ENCODE data around the gene DSC1.
"Not testable (repeated sequence)": the region's sequence is repeated elsewhere in the genome, so short reads cannot be mapped to it uniquely, and the experiment has no call there.

Gene DSC1

DNA sequence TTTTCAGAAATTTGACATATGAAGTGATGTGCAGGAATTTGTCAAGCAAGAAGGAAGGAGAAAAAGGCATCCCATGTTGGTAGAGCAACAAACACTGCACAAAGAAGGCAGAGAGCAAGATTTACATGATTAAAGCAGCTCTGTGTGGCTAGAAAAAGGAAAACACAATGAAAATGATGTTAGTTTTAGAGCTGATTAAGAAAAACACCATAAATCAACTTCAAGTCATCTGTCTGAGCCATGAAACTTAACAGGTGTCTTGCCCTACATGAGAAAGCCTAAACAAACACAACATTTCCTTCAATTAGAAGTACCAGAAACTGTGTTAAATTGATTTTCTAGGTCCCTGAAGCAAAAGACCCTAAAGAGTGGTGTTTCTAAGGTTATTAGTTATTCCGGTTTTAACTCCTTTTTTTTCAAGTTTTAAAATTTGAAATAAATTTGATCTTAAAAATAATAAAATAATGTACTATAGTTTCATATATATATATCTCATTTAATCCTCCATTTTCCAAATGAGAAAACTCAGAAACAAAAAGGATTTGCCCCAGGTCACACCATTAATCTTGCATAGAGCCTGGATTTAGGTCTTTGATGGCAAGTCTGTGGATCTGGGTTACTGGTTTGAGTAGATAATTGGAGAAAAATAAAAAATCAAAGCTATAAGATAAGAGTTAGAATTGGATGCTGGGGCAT is 8.6 kb upstream of the DSC1 start:
- no peak for DNase-seq (ENCODE audit: low spot score)

DNA sequence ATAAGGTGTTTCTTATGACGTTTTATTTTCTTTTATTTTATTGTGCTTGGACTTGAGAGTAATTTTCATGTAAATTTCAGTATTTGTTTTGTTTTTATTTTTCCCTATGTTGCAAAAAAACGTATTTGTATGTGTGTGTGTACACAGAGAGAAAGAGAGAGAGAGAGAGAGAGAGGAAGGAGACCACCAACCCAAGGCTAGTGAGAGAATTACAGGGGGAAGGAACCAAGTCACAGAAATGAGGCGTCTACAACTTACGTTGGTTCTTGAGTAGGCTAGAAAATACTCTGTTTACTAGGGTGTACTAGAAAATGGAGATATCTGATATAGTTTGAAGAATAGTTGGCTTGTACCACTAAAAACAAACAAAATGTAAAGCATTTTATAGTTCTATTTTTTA is 7.7 kb upstream of the DSC1 start:
- no peak for DNase-seq (ENCODE audit: low spot score)

DNA sequence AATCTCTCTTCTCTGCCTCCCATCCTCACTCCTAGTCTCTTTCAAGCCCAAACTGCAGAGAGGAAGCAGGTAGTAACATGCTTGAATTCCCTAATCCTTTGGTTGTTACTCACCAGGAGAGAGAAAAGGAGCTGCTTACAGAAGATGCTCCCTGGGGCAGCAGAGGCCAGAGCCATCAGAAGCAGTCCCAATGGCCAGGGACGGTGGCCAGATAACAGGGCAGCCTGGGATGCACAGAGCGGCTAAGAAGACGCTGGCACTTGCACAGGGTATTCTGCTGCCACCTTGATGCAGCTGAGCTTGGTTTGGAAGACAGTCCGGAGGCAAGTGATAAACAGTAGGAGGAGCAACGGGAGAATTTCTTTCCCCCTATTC is 250 bp downstream of the DSC1 start:
- DNase-seq (ENCODE audit: low spot score): no peak

DNA sequence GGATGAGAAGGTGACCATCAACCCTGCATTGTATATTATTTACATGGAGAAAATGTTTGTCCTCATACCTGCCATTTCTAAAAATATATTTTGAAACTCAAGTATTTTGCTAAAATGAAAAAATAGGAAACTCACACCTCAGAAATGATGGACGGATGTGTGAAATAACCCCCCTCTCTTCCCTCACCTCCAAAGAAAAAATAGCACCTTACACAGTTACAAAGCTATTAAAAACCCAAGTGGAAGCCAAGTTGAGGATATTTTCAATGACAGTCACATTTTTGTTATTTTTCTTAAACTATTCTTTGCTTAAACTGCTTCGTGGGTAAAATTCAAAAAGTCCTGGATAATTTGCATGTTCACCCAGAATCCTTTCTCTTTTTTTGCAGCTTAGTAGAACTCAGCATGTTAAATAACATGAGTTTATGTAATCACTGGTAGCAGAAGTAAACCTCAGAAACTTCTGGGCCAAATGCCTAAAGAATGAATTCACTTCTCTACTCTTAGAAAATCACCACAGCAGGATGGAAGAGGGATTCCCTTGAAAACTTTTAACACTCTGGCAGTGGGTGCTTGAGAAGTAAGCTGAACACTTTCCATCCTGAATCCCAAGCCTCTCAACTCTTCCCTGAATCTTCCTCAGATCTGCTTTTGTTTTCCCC is 768 bp downstream of the DSC1 start:
- no peak for DNase-seq (ENCODE audit: low spot score)

DNA sequence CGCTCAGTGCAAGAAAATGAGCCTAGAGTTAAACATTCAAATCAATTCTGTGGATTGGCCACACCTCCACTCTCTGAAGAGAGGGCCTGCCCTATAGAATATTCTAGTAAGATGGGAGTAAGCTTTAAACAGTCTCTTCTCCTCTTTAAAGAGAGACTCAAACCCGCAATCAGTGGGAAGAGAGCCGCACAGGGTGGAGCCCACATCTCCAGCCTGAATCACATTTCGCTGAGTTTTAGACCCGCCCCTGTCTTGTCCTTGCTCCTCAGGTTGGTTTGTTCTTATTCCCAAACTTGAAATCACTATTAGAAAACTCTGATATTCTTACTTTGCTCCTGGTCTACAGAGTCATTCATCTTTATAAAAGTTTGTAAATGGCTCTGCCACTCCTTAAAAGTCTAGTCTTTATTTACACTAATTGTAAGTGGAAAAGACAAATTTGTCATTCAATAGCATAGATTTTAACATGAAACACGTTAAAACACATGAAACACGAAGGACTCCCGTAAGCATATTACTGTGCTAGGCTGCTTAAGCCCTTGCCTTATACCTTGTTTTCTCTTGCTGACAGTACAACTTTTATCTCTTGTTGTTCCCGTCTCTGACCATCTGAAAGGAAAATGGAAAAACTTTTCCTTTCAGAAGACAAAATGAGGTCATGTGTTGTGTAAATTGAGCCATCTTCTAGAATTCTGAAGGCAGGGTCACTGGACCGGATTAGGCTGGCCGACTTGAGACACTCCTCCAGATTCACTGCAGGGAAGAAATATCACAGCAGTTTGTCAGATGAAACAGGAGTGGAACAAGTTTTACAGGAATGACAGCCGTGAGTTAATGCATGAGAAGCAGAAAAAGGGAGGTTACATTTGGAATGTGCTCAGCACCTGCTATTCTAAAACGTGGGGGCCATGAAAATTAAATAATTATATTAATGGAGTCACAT is 5.6 kb downstream of the DSC1 start:
- no peak for DNase-seq (ENCODE audit: low spot score)

DNA sequence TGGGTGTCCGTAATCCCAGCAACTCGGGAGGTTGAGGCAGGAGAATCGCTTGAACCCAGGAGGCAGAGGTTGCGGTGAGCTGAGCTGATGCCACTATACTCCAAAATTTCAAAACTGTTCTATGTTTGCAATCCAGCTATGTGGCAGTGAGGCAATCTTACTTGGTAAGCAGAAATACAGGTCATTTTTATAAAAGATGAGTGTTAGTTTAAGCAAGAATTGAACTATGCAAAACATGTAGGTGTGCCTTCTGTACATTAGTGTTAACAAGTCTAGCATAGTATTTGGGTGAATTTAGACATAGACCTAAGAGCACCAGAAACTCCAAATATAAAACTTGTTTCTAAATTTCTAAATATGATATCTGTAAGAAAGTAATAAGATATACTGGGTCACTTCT is 7.2 kb downstream of the DSC1 start:
- DNase-seq (ENCODE audit: low spot score): no peak

DNA sequence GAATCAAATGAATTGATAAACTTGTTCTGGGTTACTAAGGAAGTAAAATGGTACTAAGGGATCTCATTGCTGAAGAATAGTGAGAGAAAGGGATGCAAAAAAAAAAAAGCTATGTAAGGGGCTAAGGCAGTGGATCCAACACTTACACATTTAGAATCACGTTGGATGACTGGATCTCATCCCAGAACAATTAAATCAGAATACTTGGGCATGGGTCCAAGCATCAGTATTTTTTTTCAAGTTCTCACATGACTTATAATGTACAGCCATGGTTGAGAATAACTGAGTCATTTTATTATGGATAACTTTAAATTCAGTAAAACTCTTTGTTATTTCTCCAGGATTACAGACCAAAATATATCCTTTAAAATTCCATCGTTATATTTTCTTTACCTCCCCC is 8.5 kb downstream of the DSC1 start:
- DNase-seq (ENCODE audit: low spot score): no peak

DNA sequence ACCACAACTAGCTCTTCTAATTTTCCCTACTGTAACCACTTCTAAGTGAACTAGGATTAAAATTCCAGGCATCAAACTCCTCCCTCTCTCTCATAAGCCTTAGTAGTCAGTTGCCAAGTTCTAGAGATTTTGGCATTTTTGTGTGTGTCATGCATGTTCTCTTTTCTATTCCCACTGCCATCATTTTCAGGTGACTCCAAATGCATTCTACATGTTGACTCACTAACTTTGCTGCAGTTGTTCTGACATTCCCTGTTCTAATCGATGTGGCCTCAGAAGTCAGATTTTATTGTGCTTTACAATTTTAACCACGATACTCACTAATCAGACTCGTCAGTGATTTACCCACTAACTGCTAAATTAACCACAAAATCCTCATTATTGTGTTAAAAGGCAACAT is 13.3 kb downstream of the DSC1 start:
- DNase-seq (ENCODE audit: low spot score): no peak

DNA sequence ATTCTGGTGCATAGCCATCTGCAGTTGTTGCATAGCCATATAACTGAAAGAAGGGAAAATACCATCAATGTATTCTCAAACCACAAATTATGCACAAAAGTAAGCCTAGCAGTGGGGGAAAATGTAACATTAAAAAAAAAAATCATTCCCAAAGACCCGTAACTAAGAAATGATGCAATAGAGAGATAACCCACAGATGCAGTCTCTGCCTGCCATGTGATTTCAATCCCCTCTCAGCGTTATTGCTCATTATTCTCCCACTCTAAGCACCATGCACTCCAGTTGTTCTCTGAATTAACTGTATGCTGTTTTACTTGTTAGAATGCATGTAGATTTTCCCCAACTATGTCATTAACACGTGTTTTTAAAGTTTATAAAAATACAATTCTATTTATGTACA is 14.1 kb downstream of the DSC1 start:
- DNase-seq (ENCODE audit: low spot score): no peak

DNA sequence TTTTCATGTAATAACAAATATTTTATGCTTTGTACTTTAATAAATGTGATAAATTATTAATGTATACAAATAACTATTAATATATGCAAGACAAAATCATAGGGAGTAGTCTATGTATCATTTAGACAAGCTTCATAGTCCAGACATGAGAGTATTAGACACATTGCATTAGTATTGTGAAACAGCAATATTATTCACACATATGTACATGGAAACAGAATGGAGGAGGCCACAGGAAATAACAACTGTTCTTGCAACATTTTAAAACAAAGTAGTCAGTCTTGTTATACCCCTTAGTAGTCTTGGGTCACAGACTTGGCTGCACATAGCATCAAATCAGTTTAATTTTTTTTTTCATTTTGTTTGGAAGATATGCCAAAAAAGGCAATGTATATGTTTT is 15.8 kb downstream of the DSC1 start:
- no peak for DNase-seq (ENCODE audit: low spot score)

DNA sequence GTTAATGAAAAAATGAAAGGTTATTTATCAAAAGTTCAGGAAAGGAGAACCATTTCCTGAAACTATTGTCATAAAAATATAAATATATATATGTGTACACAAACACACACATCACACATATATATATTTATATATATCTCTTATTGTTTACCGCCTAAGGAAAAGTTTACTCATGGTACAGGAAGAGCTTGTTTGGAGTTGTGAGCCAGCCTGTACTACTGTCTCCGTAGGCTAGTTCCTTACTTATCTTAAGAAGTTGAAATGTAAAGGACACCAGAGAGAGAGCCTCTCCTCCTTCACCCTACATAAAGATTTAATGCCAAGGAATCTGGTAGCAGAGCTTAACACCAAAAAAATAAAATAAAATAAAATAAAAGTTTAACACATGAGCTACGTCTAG is 19.6 kb downstream of the DSC1 start:
- DNase-seq (ENCODE audit: low spot score): no peak

DNA sequence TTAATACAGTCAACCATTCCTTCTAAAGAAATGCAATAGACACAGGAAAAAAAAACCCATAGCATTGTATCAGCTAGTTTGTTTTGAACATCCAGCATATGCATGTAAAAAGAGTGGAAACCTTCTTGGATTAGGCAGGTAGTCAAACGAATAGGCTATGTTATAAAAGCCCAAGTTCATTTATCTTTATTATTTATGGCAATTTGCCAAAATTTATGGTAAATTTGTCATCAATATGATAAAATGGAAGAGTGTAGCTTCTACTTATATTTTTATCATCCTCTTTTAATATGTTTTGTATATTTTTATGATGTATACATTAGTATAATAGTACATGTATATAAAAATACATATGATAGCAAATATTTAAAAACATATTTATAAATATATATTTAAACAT is 23.9 kb downstream of the DSC1 start:
- DNase-seq (ENCODE audit: low spot score): no peak

DNA sequence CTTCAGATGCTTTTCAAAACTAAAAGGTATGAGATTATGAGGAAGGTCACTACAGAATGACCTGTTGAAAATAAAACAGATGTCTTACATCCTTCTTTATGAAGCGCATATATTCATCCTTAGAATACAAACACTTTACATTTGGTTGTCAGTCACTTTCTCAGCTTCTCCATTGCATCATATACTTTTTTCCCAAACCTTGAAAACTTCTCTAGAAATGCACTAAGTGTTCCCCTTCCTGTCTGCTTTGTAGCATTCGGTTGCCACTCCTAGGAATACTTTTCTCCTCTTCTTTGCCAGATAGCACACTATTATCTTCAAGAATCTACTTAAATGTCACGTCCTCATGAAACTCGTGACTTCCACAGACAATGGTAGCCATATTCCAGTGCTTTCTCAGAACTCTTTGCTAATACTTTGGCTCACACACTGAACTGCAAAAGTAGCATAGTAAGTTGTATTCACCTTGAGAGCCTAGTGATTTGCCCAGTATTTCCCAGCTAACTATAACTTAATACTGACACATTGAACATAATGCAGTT is 27.6 kb downstream of the DSC1 start:
- DNase-seq (ENCODE audit: low spot score): no peak

DNA sequence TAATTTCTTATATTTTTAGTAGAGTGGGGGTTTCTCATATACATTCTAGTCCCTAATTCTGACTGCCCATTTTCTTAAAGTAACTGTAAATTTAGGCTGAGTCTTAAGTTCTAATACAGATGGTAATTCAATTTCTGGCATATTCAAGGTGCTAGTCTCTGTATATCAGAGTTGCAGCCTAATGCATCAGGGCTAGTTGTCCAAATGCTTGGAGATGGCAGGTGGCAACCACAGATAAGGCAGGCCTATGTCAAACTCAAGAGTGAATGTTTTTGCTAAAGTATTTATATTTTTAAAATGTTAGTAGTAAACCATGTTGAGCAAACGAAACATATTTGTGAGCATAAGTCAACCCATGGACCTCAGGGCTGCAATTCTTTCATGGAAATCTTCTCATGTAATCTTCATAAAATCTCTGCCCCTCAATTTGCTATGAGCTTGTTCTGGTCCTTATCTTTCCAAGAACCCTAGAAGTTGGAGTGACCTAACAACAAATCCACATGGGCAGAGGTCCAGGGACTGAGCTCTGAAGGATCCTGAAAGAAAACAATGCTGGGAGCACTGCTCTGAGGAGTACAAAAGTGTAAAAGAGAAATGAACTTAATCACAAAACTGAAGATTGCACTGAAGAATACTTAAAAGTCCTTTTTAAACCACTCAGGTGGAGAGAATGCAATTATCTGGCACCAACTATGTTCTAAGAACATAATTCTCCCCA is 33.1 kb downstream of the DSC1 start:
- DNase-seq (ENCODE audit: low spot score): no peak

DNA sequence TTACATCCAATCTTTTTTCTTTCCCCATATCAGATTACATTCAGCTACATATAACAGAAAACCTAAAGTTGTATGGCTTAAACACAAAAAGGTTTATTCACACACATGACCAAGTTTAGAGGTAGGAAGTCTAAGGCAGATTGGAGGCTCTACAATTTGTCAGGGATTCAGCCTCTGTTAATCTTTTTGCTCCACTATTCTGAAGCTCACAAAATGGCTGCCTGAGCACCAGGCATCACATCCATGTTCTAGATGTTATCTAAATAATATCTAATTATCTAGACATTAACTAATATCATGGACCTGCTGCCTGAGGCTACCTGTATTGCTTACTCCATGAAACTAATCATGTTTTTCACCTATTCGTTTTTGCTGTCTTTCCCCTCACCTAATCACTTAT is 36.8 kb downstream of the DSC1 start:
- no peak for DNase-seq (ENCODE audit: low spot score)

DNA sequence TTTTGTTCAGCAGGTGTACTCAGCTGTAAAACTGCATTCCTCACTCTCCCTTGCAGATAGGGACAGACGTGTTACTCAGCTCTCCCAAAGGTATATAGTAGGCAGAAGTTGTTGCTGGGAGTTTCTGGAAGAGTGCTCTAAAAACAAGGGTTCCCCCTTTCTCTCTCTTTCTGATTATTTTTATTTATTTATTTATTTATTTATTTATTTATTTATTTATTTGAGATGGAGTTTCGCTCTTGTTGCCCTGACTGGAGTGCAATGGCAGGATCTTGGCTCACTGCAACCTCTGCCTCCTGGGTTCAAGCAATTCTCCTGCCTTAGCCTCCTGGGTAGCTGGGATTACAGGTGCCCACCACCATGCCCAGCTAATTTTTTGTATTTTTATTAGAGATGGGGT is 39.5 kb downstream of the DSC1 start:
- not testable (repeated sequence) for DNase-seq (ENCODE audit: low spot score)

DNA sequence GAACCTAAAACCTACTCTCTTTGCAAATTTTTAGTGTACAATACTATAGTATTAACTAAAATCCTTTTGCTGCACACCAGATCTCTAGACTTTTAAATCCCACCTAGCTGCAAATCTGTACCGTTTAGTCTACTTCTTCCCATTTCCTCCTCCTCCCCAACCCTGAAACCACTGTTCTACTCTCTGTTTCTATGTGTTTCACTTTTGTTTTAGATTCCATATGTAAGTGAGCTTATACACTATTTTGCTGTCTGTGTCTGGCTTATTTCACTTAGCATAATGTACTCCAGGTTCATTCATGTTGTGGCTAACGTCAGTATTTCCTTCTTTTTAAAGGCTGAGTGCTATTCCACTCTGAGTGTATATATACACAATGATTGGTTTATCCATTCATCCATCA is 42.1 kb downstream of the DSC1 start:
- DNase-seq (ENCODE audit: low spot score): no peak

DNA sequence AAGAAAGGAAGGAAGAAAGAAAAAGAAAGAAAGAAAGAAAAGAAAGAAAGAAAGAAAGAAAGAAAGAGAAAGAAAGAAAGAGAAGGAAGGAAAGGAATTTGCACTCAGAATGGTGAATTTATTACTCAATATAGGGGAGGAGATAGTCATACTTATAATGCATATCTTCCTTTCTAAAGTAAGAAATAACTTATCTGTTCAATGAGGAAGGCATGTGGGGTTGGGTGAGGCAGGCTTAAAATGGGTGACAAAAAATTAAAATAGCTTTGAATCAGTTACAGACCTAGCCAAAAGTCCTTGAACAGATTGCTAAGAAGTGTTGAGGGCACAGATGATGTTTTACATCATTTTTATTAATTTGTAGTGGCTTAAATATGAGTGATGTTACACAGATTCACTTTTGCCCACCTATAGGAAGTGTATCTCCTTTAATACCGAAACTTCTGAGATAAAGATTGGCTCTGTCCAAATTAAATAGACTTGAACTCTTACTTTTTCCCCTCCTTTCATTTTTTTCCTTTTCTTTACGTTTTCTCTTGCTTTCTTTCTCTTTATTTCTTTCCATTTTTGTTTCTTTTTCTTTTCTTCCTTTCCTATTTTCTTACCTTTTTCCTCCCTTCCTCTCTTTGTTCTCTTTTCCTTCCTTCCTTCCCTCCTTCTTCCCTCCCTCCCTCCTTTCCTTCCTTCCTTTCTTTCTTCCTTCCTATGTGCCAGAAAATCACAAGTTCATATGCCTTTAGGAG is 45.6 kb downstream of the DSC1 start:
- DNase-seq (ENCODE audit: low spot score): no peak

DNA sequence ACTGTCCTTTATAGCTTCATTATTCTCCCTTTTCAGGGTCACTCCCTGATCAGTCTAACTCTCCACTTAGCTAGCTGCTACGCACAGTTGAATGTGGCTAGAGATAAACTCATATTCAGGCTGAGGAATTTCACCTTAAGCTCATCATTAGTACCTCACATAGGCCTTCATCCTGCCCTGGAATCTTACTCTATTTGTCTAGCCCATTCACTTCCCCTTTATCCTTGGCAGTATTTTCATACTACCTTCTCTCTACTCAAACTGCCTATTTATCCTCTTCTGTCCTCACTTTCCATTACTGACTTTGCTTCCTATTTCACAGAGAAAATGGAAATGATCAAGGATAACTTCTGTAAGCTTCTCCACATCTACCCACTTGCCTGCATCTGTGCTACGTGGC is 49.9 kb downstream of the DSC1 start:
- DNase-seq (ENCODE audit: low spot score): no peak

DNA sequence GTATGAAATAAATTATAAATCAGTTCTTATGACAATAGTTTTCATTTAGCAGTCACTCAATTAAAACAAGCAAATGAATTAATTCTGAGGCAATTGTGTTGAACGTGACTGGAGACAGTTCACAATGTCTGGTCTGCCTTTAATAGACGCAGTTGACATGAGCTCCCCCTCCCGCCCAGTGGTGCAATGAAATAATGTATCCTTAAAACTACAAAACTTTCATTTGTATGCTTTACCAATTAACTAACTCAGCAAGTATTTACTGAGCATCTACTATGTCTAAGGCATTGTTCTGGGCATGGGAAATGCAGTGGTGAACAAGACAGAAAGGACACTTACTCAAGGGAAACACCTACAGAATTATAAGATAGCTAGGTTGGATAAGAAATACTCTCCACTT is 56.9 kb downstream of the DSC1 start:
- DNase-seq (ENCODE audit: low spot score): no peak

DNA sequence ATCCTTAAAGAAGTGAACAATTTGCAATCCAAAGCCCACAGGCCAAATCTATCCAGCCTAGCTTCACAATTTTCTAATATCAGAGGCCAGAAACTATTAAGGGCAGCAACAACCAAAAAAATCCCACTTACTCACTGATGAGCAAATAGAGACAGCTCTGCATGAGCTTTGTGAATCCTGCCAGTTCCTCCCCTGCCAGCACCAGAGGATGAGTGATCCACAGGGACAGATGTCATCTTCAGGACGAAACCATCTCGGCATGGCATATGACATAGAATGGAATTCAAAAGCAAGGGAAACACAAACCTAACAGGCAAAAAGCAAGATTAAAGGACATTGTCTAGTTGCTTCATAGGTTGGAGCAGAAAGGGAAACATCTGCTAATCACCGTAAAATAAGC is 58.2 kb downstream of the DSC1 start:
- DNase-seq (ENCODE audit: low spot score): no peak

DNA sequence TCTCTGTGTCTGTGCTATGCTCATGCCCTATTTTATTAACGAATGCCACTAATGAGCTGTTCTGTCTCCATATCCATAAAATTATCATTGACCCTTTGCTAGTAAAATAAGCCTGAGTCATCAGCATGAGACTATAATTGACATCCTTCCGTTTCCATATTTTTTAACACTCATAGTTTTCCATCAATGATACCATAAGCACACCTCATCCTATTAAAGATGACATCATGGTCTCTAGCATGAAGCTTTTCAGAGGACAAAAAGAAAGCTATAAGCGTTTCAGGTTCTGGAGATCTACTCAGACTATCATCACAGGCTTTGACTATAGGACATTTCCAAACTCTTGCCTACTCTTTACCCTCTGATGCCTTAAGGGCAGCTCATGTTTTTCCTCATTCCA is 59.2 kb downstream of the DSC1 start:
- no peak for DNase-seq (ENCODE audit: low spot score)
